Measurements from ENCODE around the gene ASB13.

Gene ASB13

DNA sequence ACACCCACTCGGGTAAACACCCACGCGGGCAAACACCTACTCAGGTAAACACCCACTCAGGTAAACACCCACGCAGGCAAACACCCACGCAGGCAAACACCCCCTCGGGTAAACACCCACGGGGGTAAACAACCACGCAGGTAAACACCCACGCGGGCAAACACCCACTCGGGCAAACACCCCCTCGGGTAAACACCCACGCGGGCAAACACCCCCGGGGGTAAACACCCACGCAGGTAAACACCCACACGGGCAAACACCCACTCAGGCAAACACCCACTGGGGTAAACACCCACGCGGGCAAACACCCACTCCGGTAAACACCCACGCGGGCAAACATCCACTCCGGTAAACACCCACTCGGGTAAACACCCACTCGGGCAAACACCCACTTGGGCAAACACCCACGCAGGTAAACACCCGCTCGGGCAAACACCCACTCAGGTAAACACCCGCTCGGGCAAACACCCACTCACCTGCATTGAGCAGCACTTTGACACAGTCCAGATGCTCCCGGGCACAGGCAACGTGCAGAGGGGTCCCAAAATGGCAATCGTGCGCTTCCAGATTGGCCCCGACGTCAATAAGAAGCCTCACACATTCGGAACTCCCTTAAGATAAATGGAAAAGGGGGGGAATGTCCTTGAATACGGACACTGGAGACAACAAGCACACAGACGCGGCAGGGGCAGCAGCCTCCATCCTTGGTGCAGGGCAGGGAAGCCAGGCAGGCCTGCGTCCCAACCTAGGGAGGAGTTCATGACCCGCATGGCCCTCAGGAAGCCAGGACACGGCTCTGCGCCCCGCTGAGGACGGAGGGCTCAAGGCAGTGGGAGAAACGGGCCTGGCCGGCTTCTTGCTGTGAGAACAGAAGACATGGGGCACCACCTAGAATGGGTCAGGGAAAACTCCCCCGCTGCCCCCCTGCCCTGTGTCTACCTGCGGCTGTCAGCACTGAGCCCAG, 17.6 kb downstream of the ASB13 start:
- no peak overlapping the region for H3K4me3 ChIP-seq (ENCODE audit: low read length)
- TF ChIP-seq ZNF274 (IDR thresholded peaks at IDR 0.05; ENCODE audit: low read depth, low read length) = no peak

DNA sequence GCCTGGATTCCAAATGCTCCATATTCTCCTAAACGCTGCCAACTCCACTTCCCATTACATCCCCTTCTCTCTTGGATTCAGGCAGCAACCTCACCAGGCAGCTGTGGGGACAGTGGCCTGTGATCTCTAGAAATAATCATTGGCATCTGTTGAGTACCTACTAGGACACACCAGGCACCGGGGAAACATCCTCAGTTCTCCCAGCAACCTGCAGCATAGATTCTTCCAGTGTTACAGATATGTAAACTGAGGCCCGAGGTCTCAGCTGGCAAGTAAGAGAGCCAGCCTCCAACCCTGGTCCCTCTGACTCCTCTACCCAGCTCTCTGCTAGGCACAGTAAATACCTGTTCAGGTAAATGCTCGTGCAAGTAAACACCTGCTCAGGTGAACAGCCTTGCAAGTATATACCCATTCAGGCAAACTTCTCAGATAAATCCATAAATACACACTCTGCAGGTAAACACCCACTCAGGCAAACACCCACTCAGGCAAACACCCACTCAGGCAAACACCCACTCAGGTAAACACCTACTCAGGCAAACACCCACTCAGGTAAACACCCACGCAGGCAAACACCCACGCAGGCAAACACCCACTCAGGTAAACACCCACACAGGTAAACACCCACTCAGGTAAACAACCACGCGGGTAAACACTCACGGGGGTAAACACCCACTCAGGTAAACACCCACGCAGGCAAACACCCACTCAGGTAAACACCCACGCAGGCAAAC, 18.7 kb downstream of the ASB13 start:
- no peak for TF ChIP-seq ZNF274 (IDR thresholded peaks at IDR 0.05; ENCODE audit: low read depth, low read length)

DNA sequence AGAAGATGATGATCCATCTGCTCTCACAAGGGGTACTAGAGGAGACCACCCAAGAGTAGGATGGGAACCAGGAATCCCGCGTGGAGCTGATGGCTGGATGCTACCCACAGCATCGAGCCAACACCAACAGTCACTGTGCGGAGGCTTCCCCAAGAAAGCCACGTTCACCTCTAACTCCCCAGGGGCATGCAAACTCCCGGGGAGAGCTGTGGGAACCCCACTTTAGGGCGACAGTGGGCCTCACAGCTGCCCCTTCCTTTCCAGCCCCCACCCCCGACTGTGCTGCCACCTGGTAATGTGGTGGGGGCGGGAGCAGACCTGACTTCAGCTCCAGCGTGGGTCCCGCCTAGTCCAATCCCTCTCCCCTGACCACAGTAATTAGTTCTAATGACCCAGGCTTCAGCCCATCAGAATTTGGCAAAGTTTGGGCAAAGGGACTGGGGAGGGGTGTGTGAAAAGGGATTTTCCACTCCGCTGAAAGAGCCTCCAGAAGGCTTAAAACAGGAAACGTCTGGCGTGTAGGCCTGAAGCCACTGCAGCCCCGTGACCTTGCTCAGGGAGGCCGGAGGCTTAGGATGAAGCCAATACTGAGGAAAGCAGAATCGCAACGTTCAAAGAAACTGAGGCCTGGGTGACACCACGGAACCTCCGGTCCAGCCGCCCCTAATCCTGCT, 20.3 kb downstream of the ASB13 start:
- H3K4me3 ChIP-seq (ENCODE audit: low read length) = no peak overlapping the region
- no peak for TF ChIP-seq ZNF274 (IDR thresholded peaks at IDR 0.05; ENCODE audit: low read depth, low read length)

More for the DNA sequence above, 18.7 kb downstream of the ASB13 start:
- H3K4me3 ChIP-seq (ENCODE audit: low read length) = no peak overlapping the region

DNA sequence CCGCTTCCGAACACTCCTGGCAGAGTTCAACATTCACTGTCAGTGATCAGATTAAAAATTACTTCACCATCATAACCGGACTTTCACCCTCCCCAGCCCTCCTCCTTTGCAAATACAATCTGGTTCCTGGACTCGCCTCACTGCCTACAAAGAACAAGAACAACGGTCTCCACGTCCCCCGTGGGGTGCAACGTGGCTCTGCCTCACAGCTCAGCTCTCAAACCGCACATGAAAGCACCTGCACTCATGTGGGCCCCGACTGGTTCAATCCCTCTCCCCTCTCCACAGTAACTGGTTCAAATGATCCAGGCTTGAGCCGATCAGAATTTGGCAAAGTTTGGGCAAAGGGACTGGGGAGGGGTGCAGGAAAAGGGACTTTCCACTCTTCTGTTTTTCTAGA, 21.0 kb downstream of the ASB13 start:
- H3K4me3 ChIP-seq (ENCODE audit: low read length) = no peak overlapping the region
- no peak for TF ChIP-seq ZNF274 (IDR thresholded peaks at IDR 0.05; ENCODE audit: low read depth, low read length)

DNA sequence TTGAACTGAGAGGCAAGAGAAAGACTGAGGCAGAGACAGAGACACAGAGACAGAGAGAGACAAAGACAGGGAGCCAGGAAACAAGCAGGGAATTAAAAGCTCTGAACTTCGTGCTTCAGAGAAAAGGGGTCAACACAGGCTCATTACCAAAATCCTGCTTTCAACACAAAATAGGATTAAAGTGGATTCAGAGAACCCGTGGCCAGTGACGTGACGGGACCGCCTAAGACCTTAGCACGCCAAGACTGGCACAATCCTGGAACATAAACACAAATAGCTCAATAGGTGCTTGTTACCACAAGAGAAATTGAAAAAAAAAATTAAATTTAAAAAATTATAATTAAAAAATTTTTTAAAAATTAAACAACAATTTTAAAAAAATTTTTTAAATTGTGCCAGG, 21.5 kb downstream of the ASB13 start:
- no peak overlapping the region for H3K4me3 ChIP-seq (ENCODE audit: low read length)
- no peak for TF ChIP-seq ZNF274 (IDR thresholded peaks at IDR 0.05; ENCODE audit: low read depth, low read length)

DNA sequence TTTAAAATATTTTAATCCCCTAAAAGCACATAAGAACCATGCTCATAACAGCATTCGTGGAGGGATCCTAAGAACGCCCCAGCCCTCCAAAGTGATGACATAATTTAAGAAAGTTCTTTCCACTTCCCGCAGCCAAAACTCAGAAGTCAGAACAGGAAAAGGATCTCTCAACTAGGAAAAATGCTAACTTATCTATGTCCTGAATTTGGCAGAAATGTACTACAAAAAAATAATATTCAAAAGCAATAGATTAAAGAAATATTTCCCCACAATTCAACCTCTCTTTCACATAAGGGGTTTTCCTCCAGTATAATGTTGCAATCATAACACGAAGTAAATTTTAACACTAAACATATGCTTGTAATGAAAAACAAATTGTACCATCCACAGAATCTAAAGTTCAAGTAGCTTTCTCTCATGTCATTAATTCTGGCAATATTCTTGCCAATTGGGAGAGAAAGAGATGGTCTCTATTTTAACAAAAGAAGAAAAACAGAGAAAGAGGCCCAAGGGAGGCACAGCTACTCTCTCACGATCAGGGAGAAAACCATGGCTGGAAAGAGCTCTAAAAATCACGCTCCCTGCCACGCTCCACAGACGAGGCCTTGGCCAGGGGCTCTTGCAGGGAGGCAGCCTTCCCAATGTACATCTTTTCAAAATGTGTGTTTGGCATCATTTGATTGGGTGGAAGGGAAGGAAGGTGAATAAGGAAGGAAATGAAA, 22.9 kb downstream of the ASB13 start:
- TF ChIP-seq ZNF274 (IDR thresholded peaks at IDR 0.05; ENCODE audit: low read depth, low read length) = no peak
- no peak overlapping the region for H3K4me3 ChIP-seq (ENCODE audit: low read length)

DNA sequence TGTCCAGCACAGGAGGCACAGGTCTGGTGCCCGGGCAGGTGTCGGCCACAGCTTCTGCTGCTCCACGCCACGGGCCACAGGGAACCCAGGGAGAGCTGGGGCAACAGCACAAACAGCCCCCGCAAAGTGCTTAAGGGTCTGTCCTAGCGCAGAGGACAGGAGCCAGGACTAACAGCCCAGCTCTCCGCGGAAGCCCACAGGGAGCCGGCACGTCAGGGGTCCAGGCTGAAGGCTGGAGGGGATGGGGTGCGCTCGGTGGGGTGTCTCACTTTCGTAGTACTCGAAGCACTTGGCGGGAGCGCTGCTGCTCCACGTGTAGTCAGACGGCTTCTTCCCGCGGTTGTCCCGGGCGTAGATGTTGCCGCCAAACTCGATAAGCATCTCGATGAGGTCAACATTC, 24.9 kb downstream of the ASB13 start:
- TF ChIP-seq ZNF274 (IDR thresholded peaks at IDR 0.05; ENCODE audit: low read depth, low read length) = no peak
- no peak overlapping the region for H3K4me3 ChIP-seq (ENCODE audit: low read length)

DNA sequence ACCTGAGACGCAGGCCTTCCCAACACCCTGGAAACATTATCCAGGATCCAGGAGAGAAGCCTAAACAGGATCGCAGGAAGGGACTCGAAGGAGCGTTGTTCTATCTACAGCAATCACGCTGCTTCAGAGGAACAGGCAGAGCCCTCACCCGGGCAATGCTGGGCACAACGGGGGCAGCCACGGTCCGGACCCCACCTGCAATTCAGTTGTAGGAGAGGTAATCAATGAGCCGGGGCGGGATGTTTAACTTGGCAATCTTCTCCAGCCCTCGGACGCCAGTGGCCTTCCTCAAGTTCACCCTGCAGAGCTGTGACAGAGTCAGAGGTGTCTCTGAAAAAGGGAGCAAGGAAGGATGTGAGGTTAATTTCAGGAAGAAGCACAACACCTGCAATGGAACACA, 25.9 kb downstream of the ASB13 start:
- no peak for TF ChIP-seq ZNF274 (IDR thresholded peaks at IDR 0.05; ENCODE audit: low read depth, low read length)
- no peak overlapping the region for H3K4me3 ChIP-seq (ENCODE audit: low read length)

DNA sequence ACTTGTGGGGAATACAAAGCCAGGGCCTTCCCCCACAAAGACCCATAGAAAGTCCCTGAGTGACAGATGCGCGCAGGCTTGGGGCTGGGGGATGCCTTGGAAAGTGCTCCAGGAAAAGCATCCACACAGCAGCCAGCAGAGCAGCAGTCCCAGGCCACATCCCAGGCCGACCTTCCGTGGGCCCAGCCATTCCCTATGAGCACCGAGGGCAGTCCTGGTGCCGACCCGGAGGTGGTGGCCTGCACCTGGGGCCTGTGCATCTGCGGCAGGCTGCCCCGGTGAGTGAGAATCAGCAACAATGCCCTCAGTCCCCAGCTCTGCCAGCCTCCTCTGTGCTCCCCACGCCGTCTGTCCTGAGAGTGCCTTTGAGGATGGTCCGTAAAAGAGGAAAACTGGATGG, 26.4 kb downstream of the ASB13 start:
- TF ChIP-seq ZNF274 (IDR thresholded peaks at IDR 0.05; ENCODE audit: low read depth, low read length) = no peak
- no peak overlapping the region for H3K4me3 ChIP-seq (ENCODE audit: low read length)

DNA sequence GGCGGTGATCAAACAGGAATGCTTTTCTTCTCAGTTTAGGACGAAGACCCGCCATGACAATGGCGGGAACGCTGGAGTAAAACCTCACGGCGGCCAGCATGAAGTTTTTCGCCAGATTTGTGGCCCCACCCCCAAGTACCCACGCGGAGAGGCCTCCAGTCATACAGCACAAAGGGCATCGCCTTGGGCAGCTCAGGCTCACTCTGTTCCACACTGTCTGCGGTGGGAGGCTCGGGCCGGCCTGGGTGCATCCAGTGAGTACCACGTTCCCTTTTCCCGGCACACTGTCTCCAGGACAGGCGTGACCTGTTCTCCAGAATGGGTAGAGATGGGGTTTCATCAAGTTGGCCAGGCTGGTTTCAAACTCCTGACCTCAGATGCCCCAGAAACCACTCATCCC, 27.3 kb downstream of the ASB13 start:
- no peak overlapping the region for H3K4me3 ChIP-seq (ENCODE audit: low read length)
- no peak for TF ChIP-seq ZNF274 (IDR thresholded peaks at IDR 0.05; ENCODE audit: low read depth, low read length)

DNA sequence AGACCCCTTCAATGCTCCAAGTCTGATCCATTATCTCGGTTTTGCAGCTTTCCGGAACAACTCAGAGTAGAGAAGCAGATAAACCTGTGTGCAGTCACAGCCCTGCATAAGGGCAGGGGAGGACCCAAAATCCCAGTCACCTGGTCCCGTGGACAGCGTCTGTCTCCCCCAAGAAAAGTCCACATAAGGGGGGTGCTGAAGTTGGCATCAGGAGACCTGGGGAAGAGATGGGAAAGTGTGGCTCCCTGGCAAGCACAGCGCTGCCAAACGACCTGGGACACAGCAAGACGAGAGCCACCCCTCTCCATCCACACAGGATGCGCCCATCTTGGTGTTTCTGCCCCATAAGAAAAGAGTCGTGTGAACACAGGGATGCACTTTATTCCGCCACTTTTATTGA, 27.9 kb downstream of the ASB13 start:
- H3K4me3 ChIP-seq (ENCODE audit: low read length) = no peak overlapping the region
- no peak for TF ChIP-seq ZNF274 (IDR thresholded peaks at IDR 0.05; ENCODE audit: low read depth, low read length)

DNA sequence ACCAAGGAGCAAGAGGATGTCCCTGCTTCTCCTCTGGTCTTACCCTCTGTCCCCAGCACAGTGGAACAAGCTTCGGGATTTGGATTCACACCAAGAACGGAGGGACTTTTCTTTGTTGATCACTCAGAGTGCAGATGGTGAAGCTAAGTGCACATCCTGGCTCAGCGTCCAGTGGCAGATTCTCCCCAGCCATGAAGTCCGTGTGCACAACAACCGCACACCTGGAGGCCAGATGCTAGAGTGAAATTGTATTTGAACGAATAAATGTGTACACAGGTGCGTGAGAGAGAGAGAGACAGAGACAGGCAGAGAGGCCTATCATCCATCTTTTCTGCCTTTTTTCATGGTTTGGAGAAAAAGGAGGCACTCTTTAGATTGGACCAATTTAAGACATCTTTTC, 31.5 kb downstream of the ASB13 start:
- TF ChIP-seq ZNF274 (IDR thresholded peaks at IDR 0.05; ENCODE audit: low read depth, low read length) = no peak
- no peak overlapping the region for H3K4me3 ChIP-seq (ENCODE audit: low read length)

DNA sequence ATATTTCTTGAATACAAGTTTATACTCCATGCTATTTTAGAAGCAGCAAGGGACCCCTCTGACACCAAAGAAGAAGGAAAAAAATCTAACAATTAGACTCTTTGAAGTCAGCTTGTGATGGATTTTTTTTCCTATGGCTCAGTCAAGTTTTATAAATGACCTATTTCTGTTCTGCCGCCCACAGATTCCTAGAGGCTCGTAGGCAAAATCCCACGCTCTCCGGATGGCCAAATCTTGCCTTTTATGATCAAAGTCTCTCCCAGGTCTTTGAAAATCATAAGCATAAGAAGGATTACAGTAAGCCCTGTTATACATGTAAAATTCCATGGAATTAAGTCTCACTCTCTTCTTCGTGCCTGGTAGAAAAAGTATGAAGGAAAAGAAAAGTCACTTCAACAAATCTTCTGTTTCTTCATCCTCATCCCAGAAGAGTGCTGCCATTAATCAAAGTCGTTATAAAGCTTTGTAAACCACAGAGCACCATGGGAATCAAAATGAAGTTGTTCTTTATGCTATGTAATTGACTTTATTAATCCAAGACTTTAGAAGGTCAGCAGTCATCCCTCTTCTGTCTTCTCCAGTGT, 33.1 kb downstream of the ASB13 start:
- TF ChIP-seq ZNF274 (IDR thresholded peaks at IDR 0.05; ENCODE audit: low read depth, low read length) = no peak
- no peak overlapping the region for H3K4me3 ChIP-seq (ENCODE audit: low read length)

DNA sequence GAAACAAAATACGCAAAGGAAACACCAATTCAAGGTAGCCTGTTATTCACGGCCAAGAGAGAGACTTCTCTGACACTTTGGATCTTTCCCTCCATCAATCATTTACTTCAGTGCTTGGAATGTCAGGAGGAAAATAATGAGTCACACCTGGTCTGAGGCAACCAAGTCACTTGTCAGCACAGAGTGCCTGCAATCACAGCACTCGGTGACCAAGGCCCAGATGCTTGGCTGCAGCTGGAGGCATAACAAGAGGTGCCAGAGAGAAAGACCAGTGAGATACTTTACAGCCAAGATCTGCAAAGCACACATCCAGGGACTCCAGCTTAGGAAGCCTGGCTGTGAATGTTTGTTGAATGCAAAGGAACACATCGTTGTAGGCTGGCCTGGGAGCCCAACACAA, 33.9 kb downstream of the ASB13 start:
- no peak for TF ChIP-seq ZNF274 (IDR thresholded peaks at IDR 0.05; ENCODE audit: low read depth, low read length)
- no peak overlapping the region for H3K4me3 ChIP-seq (ENCODE audit: low read length)
